Nephron (organoid): ENCODE data around the gene ZEB1.

Experiments used
- H3K27ac Mint-ChIP-seq, 3 experiments: 2 replicates each; pipeline ENCODE4 v1.8.0; 2020; ENCODE audit warnings: mixed read lengths in 3 of 3, mild to moderate bottlenecking in 2 of 3, moderate library complexity in 1 of 3
- H3K27me3 Mint-ChIP-seq: 2 replicates; pipeline ENCODE4 v1.8.0; 2021; ENCODE audit warnings: low read depth, mild to moderate bottlenecking, moderate library complexity, mixed read lengths
- H3K36me3 Mint-ChIP-seq: 2 replicates; pipeline ENCODE4 v1.8.0; 2020; ENCODE audit warnings: low read depth, mixed read lengths
- H3K4me1 Mint-ChIP-seq: 2 replicates; pipeline ENCODE4 v1.8.0; 2020; ENCODE audit warnings: mixed read lengths
- H3K4me3 Mint-ChIP-seq, 3 experiments: 2 replicates each; pipeline ENCODE4 v1.8.0; 2020; ENCODE audit warnings: mild to moderate bottlenecking in 3 of 3, mixed read lengths in 3 of 3, moderate library complexity in 2 of 3
- H3K9me3 Mint-ChIP-seq: 2 replicates; pipeline ENCODE4 v1.8.0; 2020; ENCODE audit warnings: mixed read lengths
- CTCF ChIP-seq, 3 experiments: fragments of 200-600 bp; sonication (generic); IDR thresholded peaks; one replicate each; pipeline ENCODE4 v1.5.0; 2021; ENCODE audit warnings: antibody characterized with exemption in 3 of 3; ENCODE audit not compliant: unreplicated experiment in 3 of 3

Gene ZEB1

GRCh38 chr10:31341552-31341951 lies 22.5 kb downstream of the ZEB1 start:
- H3K4me1 Mint-ChIP-seq, result peaks cover 19% of the 10 kb centered on the region
- H3K36me3 Mint-ChIP-seq, result no peaks in the 10 kb centered on the region
- no peak overlapping the region for H3K27ac Mint-ChIP-seq
- no peak overlapping the region for H3K4me3 Mint-ChIP-seq
- no peaks in the 10 kb centered on the region for H3K9me3 Mint-ChIP-seq
- no peak for TF ChIP-seq CTCF (IDR thresholded peaks at IDR 0.05; ENCODE audit: unreplicated experiment in 3 of 3)
- H3K27me3 Mint-ChIP-seq, result no peaks in the 10 kb centered on the region

DNA sequence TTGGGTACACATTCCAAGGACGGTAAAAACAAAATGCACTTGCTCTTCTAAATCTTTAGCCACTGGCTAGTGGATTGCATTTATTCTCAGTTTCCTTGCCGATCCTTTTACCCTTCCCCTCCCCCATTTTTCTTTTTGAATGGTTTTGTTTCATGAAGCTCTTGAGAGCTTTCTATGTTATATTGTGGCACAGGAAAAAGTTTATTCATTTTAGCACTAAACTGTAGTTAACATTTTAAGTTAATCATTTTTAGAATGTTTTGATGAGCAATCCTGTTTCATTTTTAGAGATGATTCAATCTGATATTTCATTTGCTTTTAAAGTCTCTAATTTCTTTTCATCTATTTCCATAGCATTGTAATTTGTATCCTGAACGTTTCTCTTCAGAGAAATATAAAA lies 24.0 kb downstream of the ZEB1 start:
- Mint-ChIP-seq H3K36me3 (no peaks in the 10 kb centered on the region), H3K9me3 (no peaks in the 10 kb centered on the region), H3K27me3 (no peaks in the 10 kb centered on the region), H3K4me3 (no peak overlapping the region), H3K4me1 (peaks cover 34% of the 10 kb centered on the region), H3K27ac (no peak overlapping the region)
- TF ChIP-seq CTCF (IDR thresholded peaks at IDR 0.05; ENCODE audit: unreplicated experiment in 3 of 3), result no peak

DNA sequence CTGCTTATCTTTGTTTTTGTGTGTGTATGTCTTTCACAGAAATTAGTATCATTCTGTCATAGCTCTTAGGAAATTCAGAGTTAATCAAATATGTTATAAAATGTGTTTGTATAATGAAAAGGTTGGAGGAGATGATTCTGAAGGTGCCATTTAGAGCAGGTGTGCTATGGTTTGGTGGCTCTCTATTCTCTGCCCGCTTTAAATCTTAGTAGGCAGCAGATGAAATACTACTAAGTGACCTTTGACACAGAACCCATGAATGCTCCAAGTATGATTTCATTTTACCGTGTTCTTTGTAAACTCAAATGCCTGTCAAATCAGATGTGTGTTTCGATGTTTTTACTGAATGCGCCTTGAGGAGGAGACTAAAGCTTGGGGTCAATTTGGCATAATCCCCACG lies 24.5 kb downstream of the ZEB1 start:
- no peaks in the 10 kb centered on the region for H3K36me3 Mint-ChIP-seq
- no peaks in the 10 kb centered on the region for H3K27me3 Mint-ChIP-seq
- H3K27ac Mint-ChIP-seq, result peak overlapping the region in 2 of 3 experiments; percentile 34 to 55
- peaks cover 35% of the 10 kb centered on the region for H3K4me1 Mint-ChIP-seq
- no peak for TF ChIP-seq CTCF (IDR thresholded peaks at IDR 0.05; ENCODE audit: unreplicated experiment in 3 of 3)
- H3K4me3 Mint-ChIP-seq, result no peak overlapping the region
- no peaks in the 10 kb centered on the region for H3K9me3 Mint-ChIP-seq

- Mint-ChIP-seq H3K36me3 (no peaks in the 10 kb centered on the region), H3K9me3 (no peaks in the 10 kb centered on the region), H3K27ac (peak overlapping the region in 2 of 3 experiments; percentile 6 to 57), H3K4me1 (peaks cover 47% of the 10 kb centered on the region), H3K27me3 (no peaks in the 10 kb centered on the region), H3K4me3 (no peak overlapping the region)
- TF ChIP-seq CTCF (IDR thresholded peaks at IDR 0.05; ENCODE audit: unreplicated experiment in 3 of 3), result no peak
Observed at GRCh38 chr10:31345886-31346285, 26.9 kb downstream of the ZEB1 start.

DNA sequence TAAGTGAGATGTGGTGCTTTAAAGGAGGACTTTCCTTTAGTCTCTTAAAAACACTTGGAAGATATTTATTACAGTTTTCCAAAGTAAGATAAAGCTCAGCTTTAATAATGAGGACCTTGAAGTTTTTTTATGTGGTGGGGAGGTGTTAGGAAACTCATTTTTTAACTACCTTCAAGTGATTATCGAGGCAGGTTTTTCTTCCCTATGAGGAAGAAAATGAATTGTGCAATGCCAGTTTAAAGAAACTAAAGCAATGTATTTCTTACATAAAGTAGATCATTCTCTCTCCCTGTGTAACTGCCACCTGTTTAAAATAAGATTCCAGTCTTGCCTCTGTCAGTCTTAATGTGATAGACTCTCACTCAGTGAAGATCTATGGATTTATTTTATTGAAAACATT lies 27.9 kb downstream of the ZEB1 start:
- no peaks in the 10 kb centered on the region for H3K9me3 Mint-ChIP-seq
- peak overlapping the region in 2 of 3 experiments; percentile 41 to 63 for H3K27ac Mint-ChIP-seq
- peak overlapping the region in 1 of 3 experiments; percentile 8 for H3K4me3 Mint-ChIP-seq
- H3K27me3 Mint-ChIP-seq, result no peaks in the 10 kb centered on the region
- no peak for TF ChIP-seq CTCF (IDR thresholded peaks at IDR 0.05; ENCODE audit: unreplicated experiment in 3 of 3)
- H3K36me3 Mint-ChIP-seq, result no peaks in the 10 kb centered on the region
- H3K4me1 Mint-ChIP-seq, result peaks cover 49% of the 10 kb centered on the region

DNA sequence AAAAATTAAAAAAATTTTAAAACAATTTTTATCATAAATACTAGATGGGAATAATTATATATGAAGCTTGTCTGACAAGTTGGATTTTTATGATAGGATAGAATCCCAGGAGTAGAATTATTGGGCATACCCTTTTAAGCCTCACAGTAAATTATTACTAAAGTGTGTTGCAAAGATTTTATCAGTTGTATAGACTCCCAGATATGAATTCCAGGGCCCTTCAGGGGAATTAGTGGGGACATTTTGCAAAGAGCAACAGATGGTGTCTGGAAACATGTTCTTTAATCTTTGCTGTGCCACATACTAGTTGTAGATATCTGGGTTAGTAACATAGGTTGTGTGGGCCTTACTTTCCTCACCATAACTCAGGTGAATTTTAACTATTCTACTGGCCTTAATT lies 28.7 kb downstream of the ZEB1 start:
- Mint-ChIP-seq H3K36me3 (no peaks in the 10 kb centered on the region), H3K27ac (peak overlapping the region in 1 of 3 experiments; percentile 63), H3K27me3 (no peaks in the 10 kb centered on the region), H3K9me3 (no peaks in the 10 kb centered on the region), H3K4me1 (peaks cover 49% of the 10 kb centered on the region), H3K4me3 (no peak overlapping the region)
- no peak for TF ChIP-seq CTCF (IDR thresholded peaks at IDR 0.05; ENCODE audit: unreplicated experiment in 3 of 3)
